Activated CD4-positive, alpha-beta T cell treated with anti-CD3 and anti-CD28 coated beads, Interleukin-2, amount 50 U/mL, for 16 hours (primary cell): ENCODE data around the gene FGD5.
A peak's percentile ranks its signal among the peaks of the same experiment; 100 is the strongest.

ENCODE experiments used
- DNase-seq: peaks from one replicate; pipeline ENCODE4 v3.0.0-alpha.2; 2020

Gene FGD5

GRCh38 chr3:14788644-14789043 is 30.1 kb upstream of the FGD5 start:
- DNase-seq, result no peak

GRCh38 chr3:14789221-14789620 is 29.5 kb upstream of the FGD5 start:
- DNase-seq, result no peak

- DNase-seq, result no peak
Measured at GRCh38 chr3:14789640-14790285, 29.0 kb upstream of the FGD5 start.

GRCh38 chr3:14791343-14791945 is 27.3 kb upstream of the FGD5 start:
- DNase-seq, result peak; percentile 51

- DNase-seq, result no peak
Measured at GRCh38 chr3:14792691-14793121, 26.1 kb upstream of the FGD5 start.

GRCh38 chr3:14793126-14793857 is 25.5 kb upstream of the FGD5 start:
- DNase-seq, result no peak

- no peak for DNase-seq
Measured at GRCh38 chr3:14793858-14794234, 24.9 kb upstream of the FGD5 start.

- DNase-seq, result no peak
Measured at GRCh38 chr3:14794435-14794834, 24.3 kb upstream of the FGD5 start.

GRCh38 chr3:14795996-14796395 is 22.8 kb upstream of the FGD5 start:
- no peak for DNase-seq

- no peak for DNase-seq
Measured at GRCh38 chr3:14796403-14797077, 22.2 kb upstream of the FGD5 start.

- DNase-seq, result no peak
Measured at GRCh38 chr3:14797731-14798130, 21.0 kb upstream of the FGD5 start.

- DNase-seq, result no peak
Measured at GRCh38 chr3:14798231-14798630, 20.5 kb upstream of the FGD5 start.

- no peak for DNase-seq
Measured at GRCh38 chr3:14799146-14799545, 19.6 kb upstream of the FGD5 start.

GRCh38 chr3:14801031-14801430 is 17.7 kb upstream of the FGD5 start:
- DNase-seq, result no peak

- no peak for DNase-seq
Measured at GRCh38 chr3:14801668-14802380, 16.9 kb upstream of the FGD5 start.

- no peak for DNase-seq
Measured at GRCh38 chr3:14802381-14802731, 16.4 kb upstream of the FGD5 start.

- DNase-seq, result no peak
Measured at GRCh38 chr3:14803101-14803980, 15.4 kb upstream of the FGD5 start.

GRCh38 chr3:14803981-14804834 is 14.6 kb upstream of the FGD5 start:
- DNase-seq, result no peak

- DNase-seq, result no peak
Measured at GRCh38 chr3:14804835-14805780, 13.7 kb upstream of the FGD5 start.

GRCh38 chr3:14805961-14806537 is 12.7 kb upstream of the FGD5 start:
- no peak for DNase-seq
